Astrocyte of the cerebellum (primary cell): ENCODE measurements around the gene FOXF1.

Source experiments
- DNase-seq: peaks from one replicate; pipeline ENCODE4 v3.0.0-alpha.2; 2011; ENCODE audit warnings: low read depth
- H3K4me3 ChIP-seq: 2 replicates; pipeline ENCODE4 v1.5.1; 2011; ENCODE audit warnings: mild to moderate bottlenecking, low read depth, low read length, moderate library complexity
- CTCF ChIP-seq: IDR thresholded peaks from 2 replicates; pipeline ENCODE4 v1.5.1; 2012; ENCODE audit warnings: low read length, low read depth, moderate library complexity, mild to moderate bottlenecking; ENCODE audit errors: missing control alignments
- in situ Hi-C: cut with HindIII; loops from 2 replicates; pipeline ENCODE4 v1.10.0; 2017; ENCODE audit warnings: low sequenced_read_pairs

FOXF1 gene

GRCh38 chr16:86499440-86499786 is 10.9 kb upstream of the FOXF1 start:
- in situ Hi-C loops: no loop called here
- H3K4me3 ChIP-seq: no peak overlapping the region
- TF ChIP-seq CTCF: no peak
- DNase-seq: no peak

- in situ Hi-C loops: no loop called here
- no peak overlapping the region for H3K4me3 ChIP-seq
- no peak for DNase-seq
- no peak for TF ChIP-seq CTCF
Observed at GRCh38 chr16:86499889-86500707, 10.2 kb upstream of the FOXF1 start.

- H3K4me3 ChIP-seq: no peak overlapping the region
- in situ Hi-C loops: no loop called here
- no peak for TF ChIP-seq CTCF
- DNase-seq: no peak
Observed at GRCh38 chr16:86500708-86501510, 9.4 kb upstream of the FOXF1 start.

- no peak for DNase-seq
- TF ChIP-seq CTCF: no peak
- no peak overlapping the region for H3K4me3 ChIP-seq
- in situ Hi-C loops: no loop called here
Observed at GRCh38 chr16:86501989-86502855, 8.1 kb upstream of the FOXF1 start.

- no peak overlapping the region for H3K4me3 ChIP-seq
- no peak for TF ChIP-seq CTCF
- in situ Hi-C loops: no loop called here
Observed at GRCh38 chr16:86502856-86503748, 7.2 kb upstream of the FOXF1 start.

GRCh38 chr16:86503830-86504229 is 6.5 kb upstream of the FOXF1 start:
- no peak overlapping the region for H3K4me3 ChIP-seq
- in situ Hi-C loops: no loop called here
- no peak for TF ChIP-seq CTCF
- DNase-seq: no peak

More at GRCh38 chr16:86502856-86503748, 7.2 kb upstream of the FOXF1 start:
- no peak for DNase-seq
